Measurements from ENCODE around the gene EIF1.
"Not testable (repeated sequence)": the region's sequence is repeated elsewhere in the genome, so short reads cannot be mapped to it uniquely, and the experiment has no call there.

Gene EIF1

DNA sequence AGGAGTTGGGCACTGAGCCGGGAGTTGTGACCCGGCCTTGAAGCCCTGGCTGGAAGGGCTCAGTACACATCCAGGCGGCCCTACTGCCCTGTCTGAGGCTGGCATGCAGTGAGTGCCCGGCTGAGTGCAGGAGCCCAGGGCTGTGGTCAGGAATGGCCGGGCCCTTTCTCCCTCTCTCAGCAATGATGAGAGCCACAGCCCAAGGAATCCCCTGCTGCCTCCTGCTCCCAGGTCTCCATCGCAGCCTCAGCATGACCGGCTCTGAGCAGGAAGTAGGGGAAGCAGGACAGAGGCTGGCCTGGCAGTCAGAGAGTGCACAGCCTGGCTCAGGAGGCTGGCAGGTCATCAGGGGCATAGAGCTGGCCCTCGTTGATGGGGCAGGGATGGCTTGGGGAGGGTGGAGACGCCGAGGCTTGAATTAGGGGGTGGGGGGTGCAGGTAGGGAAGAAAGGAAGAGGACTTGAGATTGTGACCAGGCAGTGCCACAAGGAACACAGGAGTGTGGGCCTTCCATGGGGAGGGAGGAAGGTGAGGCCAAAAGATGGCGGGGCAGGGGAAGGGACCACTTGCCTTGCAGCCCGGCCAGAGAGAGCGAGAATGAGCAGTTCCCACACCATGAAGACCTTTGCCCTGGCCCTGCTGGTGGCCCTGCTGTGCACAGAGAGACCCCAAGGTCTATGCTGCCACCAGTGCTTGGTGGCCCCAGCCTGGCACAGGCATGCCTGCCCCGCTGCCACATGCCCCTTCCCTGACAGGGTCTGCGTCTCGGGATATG lies 32.2 kb upstream of the EIF1 start:
- no peak for DNase-seq

DNA sequence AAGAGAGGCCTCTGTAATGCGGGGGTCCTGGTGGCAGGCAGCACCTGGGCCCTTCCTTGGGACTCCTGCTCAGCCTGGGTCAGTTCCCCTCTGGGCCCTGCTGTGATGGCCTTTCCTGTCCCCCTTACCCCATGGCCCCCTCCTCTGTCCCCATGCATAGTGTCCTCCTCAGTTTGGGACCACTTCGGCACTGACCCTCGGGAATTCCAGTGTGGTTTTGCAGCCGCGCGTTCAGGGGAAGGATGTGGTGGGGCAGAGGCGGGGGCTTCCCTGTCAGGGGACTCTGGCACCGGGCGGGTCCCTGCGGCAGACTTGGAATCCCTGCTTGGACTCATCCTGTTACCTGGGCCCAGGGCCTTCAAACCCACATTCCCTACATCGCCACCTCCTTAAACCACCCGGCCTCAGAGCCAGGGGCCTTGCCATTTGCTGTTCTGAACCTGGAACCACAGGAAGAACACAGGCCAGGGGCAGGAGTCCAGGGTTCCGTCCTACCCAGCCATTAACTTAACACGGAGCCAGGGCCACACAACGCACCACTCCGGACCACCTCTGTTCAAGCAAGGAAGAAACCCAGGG lies 31.4 kb upstream of the EIF1 start:
- no peak for DNase-seq

DNA sequence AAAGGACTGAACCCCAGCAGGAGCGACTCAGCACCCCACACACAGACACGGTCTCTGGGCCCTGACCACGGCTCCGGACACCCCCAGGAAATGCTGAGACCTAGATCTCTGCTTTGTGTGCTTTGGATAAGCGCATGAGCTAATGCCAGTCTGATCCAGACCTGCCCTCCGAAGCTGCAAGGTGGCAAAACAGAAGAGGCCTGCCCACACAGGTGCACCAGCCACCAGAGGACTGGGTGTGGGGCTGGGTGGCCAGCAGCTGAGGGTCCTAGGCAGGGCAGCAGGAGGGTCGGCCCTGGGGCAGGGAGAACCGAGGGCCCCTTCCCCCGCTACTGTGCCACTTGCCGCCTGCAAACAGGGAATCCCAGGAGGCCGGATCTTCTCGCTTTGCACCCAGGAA lies 30.7 kb upstream of the EIF1 start:
- DNase-seq, result no peak

DNA sequence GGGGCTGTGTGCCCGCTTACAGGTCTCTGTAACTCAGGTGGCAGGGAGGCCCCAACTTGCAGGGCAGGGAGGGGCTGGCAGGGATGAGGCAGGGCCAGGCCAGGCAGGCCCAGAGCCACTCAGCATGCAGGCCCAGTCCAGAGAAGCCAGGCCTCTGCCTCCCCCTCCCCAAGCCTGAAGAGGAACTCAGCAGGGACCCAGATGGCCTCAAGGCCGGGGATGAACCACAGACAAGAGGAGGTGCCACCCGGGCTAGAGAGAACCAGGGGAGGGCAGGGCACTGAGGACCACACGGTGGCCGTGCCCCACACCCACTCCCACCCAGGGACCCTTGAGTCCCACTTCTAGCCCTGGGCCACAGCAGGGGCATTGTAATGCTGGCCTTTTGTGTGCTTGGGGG lies 29.8 kb upstream of the EIF1 start:
- DNase-seq, result no peak

DNA sequence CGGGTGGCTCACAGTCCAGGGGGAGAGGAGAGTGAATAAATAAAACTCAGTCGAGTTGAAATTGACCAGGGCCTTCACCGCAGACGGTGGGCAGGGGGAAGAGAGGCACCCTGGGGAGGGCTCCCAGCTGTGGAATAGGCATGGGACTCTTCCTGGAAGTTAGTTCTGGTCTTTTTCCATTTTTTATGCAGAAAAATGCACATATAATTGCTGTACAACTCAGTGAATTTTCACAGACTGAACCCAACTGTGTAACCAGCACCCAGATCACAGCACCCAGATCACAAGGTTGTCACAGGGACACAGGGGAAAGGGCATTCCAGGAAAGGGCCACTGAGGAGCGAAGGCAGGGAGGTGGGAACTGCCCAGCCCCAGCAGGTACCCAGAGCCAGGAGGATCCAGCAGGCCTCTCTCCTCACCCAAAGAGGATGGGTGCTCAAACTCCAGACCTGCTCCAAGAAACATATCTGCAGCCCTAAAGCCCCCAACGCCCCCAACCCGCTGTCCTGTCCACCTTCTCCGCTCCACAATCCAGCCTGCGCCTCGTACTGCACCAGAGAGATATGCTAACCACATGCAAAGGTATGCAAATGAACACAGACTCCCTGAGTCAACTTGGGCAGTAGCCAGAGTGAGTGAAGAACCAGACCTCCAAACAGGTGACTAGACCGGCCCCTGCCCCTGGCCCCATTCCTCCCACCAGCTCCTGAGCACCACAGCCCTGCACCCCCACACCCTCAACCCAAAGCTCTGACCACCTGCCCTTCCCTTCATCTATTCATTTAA lies 29.1 kb upstream of the EIF1 start:
- DNase-seq, result no peak

DNA sequence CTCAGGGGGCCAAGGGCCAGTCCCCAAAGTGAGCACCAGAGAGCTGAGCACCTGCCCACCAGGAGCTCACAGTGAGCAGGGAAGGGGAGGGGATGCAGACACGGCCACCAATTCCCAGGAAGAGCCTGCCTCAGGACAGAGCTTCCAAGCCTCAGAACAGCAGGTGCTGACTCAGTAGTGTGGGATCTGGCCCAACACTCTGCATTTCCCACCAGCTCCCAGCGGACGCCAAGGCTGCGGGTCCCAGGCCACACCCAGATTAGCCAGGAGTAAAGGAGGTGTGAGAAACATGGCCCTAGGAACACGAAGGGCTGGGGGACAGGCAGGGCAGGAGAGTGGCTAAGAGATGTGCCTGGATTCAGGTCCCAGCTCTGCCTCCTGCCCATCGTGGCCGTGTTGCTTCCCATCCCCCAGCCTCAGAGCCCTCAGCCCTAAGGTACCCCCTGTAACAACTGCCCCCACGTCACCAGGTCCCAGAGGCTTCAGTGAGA lies 28.4 kb upstream of the EIF1 start:
- no peak for DNase-seq

DNA sequence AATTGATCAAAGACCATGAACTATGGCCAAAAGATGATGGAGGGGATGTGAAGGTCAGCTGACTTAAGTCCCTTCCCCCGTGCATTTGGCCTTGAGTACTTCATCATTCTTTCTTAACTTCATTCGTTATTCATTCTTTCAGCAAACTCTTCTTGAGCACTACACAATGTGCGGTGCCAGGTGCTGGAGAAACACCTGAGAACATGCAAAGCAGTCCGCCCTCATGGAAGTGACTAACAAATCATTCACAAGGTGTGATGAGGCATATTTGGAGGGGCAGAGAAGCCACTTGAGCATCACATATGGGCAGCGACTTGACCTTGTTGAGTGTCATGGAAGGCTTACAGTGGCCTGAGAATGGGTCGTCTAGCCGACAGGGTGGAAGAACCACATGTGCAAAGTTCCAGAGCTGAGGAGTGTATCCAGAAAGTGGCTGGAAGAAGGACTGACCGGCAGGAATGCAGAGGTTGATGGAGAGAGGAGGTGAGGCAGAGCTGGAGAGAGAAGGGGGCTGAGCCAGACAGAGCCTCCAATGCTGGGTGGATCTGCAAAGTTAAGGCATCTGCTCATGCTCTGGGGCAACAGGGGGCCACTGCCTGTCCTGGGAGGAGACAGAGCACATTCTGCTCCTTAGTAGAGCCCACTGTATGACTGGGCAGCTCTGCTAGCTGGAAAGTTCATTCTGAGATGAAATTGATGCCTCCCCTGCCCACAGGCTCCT lies 25.1 kb upstream of the EIF1 start:
- no peak for DNase-seq

DNA sequence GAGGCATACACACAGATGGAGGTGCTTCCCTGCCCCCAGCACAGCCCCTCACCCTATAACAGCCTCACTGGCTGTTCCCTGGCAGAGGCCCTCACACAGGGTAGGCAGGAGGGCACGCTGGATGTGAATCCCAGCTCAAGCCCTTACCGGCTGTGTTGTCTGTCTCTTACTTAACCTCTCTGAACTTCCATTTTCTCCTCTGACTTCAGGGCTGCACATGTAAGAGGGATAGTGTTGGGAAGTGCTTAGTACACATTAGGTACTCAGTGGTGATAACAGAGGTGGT lies 24.6 kb upstream of the EIF1 start:
- no peak for DNase-seq

DNA sequence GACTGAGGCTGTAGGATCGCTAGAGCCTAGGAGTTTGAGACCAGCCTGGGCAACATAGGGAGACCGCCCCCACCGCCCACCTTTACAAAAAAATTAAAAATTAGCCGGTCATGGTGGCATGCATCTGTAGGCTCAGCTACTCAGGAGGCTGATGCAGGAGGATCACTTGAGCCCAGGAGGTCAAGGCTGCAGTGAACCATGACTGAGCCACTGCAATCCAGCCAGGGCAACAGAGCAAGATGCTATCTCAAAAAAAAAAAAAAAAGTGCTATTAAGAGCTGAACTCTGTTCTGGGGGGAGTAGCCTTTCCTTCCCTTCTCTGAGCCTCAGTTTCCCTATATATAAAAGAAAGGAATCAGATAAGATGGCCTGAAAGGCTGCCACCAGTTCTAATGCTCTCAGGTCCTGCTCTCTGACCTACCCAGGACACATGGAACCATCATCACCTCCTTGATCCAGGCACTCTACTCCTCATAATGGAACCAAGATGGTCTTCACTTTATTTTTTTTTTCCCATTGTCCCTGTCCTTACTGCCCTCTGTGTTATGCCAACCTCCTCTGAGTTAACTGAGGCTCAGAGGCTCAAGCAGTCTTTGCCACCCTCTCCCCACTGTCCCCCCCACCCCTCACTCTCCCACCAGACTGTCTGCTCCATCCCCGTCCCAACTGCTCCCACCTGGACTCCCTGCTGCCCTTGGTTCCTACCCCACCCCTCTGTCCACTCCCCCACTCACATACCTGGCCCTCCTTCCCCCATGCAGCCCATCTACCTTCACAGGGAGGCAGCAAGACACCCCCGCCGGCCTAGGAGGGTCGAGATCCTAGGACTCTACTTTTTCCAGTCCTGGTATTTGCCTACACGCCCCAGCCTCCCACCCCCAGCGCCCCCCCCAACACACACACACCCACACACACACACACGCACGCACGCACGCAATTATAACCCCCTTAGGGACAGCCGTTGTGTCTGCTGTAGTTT lies 23.8 kb upstream of the EIF1 start:
- no peak for DNase-seq

DNA sequence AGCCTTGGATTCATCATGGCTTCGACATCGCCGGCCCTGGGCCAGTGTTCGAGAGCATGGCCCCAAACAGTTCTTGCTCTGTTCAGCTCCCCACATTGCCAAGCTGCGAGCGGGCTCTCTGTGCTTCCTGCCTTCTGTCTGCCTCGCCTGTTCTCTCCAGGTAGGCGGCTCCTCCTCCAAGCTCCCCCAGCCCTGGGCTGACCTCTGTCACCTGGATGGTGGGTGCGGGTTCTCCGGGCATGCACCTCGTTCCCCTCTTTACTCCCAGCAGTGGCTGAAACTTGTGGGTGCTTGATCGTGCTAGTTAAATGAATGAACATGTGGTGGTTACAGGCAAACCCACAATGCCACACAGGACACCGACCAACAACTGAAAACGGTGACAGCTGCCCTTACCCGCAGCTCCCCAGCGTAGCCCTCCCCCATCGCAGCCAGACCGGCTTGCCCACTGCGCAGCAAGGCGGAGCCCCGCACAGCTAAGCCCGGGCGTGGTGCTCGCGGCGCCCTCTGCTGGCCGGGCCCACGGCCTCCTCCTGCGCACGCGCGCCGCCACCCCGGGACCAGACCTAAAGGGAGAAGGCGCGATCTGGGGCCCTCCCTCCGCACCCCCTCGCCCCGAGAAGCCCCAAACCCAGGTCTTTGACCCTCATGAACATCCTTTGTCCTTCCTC lies 23.0 kb upstream of the EIF1 start:
- peak; percentile 70 for DNase-seq

DNA sequence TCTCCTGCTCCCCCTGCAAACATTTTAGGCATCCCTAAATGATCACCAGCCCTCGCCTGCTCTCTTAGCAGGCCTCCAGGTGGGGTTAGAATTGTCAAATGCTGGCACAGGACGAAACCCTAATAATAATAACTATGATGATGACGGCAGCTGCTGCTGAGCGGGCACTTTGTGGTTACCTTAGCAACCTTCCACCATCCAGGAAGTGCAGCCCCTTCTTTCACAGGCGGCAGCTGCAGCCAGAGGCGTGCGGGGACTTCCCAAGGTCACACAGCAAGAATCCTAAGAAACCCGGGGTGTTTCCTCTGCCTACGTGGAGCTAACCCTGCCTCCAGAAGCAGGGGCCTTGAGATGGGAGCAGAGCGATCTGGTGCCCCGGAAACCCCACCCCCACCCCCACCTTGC lies 22.4 kb upstream of the EIF1 start:
- DNase-seq, result peak; percentile 58

DNA sequence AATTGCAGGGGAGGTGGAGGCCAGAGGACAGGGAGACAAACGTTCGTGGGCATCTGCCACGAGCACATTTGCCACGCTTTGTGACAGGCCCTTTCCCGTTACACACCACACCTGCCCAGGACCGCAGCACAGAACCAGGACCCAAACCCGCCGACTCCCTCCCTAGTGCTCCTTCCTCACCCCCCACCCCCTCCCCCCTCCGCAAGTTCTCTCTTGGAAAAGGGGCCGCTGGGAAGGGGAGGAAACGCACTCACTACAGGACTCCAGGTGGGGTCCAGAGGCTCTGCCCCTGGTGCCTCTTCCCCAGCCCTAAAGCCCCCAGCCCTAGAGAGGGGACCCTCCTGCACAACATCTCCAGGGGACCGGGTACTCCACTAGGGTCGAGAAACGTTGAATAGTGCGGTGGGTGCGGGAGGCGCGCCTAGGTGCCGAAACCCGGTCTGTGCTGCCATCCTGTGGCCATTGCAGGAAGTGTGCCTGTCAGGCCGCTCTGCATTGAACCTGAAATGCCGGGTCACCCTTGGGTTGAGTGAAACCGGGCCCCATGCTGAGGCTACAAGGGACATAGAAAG lies 21.9 kb upstream of the EIF1 start:
- peak; percentile 28 for DNase-seq

DNA sequence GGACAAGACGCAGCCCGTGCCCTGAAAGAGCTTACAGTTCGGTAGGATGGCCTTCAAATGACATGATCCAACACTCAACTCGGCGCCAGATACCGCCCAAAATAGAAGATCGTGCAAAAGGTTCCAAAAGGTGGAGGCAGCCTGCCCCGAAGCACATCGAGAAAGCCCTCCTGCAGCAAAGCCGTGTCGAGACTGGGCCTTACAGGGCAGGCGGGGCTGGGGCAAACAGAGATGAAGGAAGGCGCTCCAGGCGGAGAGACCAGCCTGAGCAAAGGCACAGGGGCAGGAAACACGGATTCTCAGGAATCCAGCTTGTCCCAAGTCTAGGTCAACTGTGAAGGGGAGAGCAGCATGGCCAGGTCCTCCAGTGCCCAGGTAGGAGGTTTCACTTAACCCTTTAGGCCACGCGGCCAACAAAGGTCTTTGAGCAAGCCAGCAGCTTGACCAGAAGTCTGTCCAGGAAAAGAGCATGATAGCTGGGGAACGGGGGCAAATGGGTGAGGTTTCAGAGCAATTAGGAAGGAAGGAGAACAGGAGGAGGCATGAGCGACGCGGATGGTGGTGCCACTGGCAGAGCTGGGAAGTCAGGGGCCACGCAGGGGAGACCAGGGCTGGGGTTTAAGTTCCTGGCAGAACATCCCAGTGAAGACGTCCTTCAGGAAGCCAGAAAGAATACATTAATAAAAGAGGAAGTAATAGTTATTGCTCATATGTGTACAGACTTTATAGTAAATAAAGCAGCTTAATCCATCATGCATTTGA lies 21.2 kb upstream of the EIF1 start:
- DNase-seq, result no peak

DNA sequence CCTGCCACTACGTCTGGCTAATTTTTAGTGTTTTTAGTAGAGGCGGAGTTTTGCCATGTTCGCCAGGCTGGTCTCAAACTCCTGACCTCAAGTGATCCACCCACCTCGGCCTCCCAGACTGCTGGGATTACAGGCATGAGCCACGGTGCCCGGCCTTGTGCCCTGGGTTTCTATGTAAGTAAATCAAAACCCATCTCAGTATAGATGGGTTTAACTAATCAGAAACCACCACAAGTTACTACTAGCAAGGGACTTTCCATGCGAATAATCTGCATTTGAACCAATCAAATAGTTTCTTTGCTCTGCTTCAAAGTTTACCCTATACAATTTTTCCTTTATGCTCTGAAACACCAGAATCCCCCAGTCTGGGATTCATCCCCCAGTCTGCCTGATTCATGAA lies 16.5 kb upstream of the EIF1 start:
- DNase-seq, result no peak

DNA sequence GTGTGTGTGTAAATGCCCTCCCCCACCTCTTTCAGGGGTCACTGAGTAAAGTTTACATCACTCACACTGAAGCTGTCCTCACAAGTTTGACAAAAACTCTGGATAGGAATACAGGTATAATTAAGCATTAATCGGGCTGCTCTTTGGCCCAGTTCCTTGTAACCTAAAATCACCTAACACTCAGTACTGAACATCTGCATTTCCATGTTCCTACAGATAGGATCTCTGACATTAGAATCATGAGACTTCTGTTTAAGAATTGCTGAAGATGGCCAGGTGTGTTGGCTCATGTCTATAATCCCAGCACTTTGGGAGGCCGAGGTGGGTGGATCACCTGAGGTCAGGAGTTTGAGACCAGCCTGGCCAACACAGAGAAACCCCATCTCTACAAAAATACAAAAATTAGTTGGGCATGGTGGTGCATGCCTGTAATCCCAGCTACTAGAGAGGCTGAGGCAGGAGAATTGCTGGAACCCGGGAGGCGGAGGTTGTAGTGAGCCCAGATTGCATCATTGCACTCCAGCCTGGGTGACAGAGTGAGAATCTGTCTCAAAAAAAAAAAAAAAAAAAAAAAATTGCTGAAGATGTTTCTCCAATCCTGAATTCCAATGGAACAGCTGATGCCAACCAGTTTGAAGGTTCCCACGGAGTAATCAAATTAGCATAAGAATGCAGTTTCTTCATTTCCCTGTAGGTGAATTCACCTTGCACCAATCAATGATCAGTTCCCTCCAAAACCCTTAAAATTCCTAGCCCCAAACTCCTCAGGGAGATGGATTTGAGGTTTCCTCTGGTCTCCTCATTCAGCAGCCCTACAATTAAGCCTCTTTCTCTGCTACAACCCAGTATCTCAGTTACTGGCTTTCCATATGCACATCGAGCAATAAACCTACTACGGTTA lies 13.3 kb upstream of the EIF1 start:
- DNase-seq, result not testable (repeated sequence)

DNA sequence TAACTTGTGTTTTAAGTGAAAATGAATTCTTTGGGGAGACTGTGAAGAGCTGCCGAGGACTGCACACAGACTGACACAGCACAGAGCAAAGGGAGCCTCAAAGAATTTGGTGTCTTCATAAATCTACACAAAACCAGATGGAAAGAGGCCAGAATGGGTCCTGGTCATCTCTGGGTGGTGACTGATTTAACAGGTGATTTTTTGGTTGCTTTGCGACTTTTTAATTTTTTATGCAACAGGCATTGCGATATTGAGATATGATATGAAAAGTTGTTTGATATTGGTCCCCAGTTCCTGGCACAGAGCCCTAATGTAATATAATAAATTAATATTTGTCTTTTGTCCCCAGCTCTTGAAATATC lies 12.6 kb upstream of the EIF1 start:
- no peak for DNase-seq

DNA sequence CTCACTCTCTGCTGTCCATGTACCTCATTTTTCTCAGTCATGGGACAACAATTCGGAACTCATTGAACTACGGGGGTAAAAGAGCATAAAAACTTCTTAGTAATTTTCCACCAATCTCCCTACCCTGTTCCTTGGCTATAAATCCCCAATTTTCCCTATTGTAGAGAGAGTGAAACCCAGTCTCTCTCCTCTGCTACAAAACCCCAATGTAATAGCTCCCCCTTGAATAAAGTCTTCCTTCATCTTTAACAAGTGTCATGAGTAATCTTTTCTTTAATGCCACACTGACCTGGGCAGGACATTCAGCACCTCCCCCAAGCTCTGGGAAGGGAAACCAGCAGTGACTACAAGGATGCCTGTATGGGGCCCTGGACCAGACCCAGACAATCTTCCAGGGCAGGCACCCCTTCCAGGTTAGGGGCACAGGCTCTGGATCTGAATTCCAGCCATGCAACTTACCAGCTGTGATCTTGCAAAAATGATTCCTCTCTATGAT lies 10.2 kb upstream of the EIF1 start:
- no peak for DNase-seq

DNA sequence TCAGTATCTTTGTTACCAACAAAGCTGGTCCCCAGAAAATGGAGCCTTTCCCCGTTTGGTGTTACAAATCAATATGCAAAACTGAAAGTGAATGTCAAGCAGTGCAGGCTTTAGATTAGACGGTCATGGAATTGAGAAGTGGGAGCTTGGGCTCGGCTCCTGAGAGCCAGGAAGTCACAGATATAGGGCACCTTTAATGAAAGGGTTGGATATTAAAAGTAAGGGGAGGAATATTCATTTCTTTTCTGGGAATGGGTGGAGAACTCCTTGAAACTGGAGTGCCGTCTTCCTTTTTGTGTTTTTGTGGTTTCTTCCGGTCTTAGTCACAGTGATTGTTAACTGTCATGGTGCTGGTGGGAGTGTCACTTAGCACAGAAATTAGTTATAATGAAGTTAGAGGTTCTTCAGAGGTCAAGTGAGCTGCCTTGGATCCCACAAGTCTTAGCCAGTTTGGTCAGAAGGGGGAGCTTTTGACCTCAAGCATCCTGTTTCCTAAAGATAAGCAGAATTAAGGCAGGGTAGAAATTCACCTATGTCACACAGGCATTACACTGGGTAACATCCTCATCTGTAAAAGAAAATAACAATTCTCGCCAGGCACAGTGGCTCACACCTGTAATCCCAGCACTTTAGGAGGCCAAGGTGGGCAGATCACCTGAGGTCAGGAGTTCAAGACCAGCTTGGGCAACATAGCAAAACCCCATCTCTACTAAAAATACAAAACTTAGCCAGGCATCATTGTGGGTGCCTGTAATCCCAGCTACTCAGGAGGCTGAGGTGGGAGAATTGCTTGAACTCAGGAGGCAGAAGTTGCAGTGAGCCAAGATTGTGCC lies 9.6 kb upstream of the EIF1 start:
- no peak for DNase-seq

Data from DMS 273 treated with DMSO at 0.1 percent for 48 hours (cell line).